Measurements from ENCODE around the gene UBR3.

Gene UBR3, protein sequence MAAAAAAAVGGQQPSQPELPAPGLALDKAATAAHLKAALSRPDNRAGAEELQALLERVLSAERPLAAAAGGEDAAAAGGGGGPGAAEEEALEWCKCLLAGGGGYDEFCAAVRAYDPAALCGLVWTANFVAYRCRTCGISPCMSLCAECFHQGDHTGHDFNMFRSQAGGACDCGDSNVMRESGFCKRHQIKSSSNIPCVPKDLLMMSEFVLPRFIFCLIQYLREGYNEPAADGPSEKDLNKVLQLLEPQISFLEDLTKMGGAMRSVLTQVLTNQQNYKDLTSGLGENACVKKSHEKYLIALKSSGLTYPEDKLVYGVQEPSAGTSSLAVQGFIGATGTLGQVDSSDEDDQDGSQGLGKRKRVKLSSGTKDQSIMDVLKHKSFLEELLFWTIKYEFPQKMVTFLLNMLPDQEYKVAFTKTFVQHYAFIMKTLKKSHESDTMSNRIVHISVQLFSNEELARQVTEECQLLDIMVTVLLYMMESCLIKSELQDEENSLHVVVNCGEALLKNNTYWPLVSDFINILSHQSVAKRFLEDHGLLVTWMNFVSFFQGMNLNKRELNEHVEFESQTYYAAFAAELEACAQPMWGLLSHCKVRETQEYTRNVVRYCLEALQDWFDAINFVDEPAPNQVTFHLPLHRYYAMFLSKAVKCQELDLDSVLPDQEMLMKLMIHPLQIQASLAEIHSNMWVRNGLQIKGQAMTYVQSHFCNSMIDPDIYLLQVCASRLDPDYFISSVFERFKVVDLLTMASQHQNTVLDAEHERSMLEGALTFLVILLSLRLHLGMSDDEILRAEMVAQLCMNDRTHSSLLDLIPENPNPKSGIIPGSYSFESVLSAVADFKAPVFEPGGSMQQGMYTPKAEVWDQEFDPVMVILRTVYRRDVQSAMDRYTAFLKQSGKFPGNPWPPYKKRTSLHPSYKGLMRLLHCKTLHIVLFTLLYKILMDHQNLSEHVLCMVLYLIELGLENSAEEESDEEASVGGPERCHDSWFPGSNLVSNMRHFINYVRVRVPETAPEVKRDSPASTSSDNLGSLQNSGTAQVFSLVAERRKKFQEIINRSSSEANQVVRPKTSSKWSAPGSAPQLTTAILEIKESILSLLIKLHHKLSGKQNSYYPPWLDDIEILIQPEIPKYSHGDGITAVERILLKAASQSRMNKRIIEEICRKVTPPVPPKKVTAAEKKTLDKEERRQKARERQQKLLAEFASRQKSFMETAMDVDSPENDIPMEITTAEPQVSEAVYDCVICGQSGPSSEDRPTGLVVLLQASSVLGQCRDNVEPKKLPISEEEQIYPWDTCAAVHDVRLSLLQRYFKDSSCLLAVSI (N-terminal part only)

DNA sequence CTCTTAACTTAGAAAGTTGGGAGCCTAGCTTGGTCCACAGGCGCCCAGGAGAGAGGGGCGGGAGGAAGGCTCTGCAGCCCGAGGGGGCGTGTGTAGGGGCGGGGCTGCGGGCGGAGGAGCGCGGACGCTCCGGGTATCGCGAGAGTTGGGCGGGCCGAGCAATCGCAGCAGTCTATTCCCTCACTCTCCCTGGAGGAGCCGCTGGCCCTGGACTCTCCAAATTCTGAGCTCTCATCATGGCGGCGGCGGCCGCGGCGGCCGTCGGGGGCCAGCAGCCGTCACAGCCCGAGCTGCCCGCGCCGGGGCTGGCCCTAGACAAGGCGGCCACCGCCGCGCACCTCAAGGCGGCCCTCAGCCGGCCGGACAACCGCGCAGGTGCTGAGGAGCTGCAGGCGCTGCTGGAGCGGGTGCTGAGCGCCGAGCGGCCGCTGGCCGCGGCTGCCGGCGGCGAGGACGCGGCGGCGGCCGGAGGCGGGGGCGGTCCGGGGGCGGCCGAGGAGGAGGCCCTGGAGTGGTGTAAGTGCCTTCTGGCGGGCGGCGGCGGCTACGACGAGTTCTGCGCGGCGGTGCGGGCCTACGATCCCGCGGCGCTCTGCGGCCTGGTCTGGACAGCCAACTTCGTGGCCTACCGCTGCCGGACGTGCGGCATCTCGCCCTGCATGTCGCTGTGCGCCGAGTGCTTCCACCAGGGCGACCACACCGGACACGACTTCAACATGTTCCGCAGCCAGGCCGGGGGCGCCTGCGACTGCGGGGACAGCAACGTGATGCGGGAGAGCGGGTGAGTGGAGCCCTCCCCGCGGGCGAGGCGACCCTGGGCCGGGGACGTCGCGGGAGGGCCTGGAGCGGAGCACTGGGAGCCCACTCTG lies at the start of gene UBR3:
UBR3 (plus strand) TSS at position 183 of the 869 bp plus-strand sequence; CDS start at position 237, 54 bp downstream.
- peak; percentile 98 for DNase-seq (ENCODE audit: low read depth)
- Histone ChIP-seq H3K36me3 (ENCODE audit: control insufficient read depth, insufficient read depth, low read length, severe bottlenecking) (no peaks in the 10 kb centered on the region), H3K4me1 (ENCODE audit: control insufficient read depth, insufficient read depth, low read length) (peaks cover 51% of the 10 kb centered on the region), H3K4me3 (ENCODE audit: low read length) (peak within 1 kb of the TSS; percentile 98), H3K27me3 (replicated peaks; ENCODE audit: control insufficient read depth, insufficient read depth, low read length) (no peaks in the 10 kb centered on the region), H3K9ac (ENCODE audit: low read length) (peak within 1 kb of the TSS; percentile 97), H3K9me3 (ENCODE audit: control insufficient read depth, low read length) (no peaks in the 10 kb centered on the region)

DNA sequence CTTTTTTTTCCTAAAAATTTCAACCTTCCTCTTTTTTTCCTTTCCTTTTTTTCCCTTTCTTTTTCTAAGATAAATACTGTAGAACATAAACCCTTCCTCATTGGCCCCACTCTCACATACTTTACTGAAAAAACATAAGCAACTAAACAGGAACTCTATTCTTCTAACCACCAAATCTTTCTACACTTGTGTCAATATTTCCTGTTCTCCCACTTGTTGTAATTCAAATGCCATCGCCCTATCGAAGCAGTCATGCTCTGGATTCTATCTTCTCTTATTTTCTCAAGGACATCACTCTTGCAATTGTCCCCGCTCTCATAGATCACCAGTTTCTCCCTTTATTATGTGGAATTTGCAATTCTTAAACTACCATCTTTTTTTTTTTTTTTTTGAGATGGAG lies 48.8 kb upstream of the UBR3 start:
- no peaks in the 10 kb centered on the region for H3K36me3 ChIP-seq (ENCODE audit: control insufficient read depth, insufficient read depth, low read length, severe bottlenecking)
- no peak for DNase-seq (ENCODE audit: low read depth)
- H3K9me3 ChIP-seq (ENCODE audit: control insufficient read depth, low read length), result no peaks in the 10 kb centered on the region
- no peak overlapping the region for H3K9ac ChIP-seq (ENCODE audit: low read length)
- H3K4me3 ChIP-seq (ENCODE audit: low read length), result no peak overlapping the region
- no peaks in the 10 kb centered on the region for H3K27me3 ChIP-seq (replicated peaks; ENCODE audit: control insufficient read depth, insufficient read depth, low read length)
- H3K4me1 ChIP-seq (ENCODE audit: control insufficient read depth, insufficient read depth, low read length), result no peaks in the 10 kb centered on the region

DNA sequence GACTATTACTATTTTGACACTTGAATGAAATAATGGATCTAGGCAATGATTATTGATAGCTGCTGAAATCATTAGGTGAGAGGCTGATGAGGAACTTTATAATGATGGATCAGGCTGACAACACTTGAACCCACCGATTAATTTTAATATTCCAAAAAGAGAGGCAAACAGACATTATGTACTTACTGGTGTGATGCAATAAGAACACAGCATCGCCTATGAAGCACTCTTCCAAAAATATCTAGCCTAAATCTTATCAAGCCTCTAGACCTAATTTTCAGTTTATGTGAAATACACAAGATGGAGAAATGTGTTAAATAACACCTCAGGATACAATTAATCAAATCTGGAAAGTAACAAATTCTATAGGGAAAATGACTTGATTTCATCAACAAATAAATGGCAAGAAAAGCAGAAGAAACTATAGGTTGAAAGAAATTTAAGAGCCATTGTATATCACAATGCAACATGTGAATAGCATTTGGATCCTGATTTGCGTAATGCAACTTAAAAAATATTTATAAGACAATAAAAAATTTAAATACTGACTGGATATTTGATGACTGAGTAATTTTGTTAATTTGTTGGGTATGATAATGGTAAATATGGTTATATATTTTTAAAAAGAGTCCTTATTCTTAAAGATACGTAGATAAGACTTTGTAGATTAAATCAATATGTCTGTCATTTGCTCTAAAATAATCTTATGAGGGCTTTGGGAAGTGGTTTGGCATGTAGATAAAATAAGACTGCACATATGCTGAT lies 45.8 kb upstream of the UBR3 start:
- Histone ChIP-seq H3K27me3 (replicated peaks; ENCODE audit: control insufficient read depth, insufficient read depth, low read length) (no peaks in the 10 kb centered on the region), H3K4me3 (ENCODE audit: low read length) (no peak overlapping the region), H3K9me3 (ENCODE audit: control insufficient read depth, low read length) (no peaks in the 10 kb centered on the region), H3K4me1 (ENCODE audit: control insufficient read depth, insufficient read depth, low read length) (no peaks in the 10 kb centered on the region), H3K36me3 (ENCODE audit: control insufficient read depth, insufficient read depth, low read length, severe bottlenecking) (no peaks in the 10 kb centered on the region), H3K9ac (ENCODE audit: low read length) (no peak overlapping the region)
- no peak for DNase-seq (ENCODE audit: low read depth)

DNA sequence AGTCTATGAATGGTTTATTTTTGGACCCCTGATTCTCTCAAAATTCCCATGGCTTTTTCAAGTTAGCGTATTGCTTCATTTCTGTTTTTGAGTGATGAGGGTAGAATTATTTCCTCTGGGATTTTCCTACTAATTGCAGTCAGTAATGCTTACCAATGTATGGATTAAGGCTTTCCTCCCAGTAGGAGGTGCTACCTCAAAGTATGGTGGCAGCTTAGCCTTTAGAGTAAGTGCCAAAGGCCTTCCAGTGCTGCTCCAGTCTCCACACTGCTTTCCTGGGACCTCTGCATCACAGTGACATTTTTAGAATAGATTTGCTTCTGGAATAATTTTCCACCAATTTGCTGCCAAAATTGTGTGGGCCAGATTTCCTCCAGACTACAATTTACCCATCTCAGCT lies 44.7 kb upstream of the UBR3 start:
- H3K4me3 ChIP-seq (ENCODE audit: low read length), result no peak overlapping the region
- H3K9me3 ChIP-seq (ENCODE audit: control insufficient read depth, low read length), result no peaks in the 10 kb centered on the region
- no peaks in the 10 kb centered on the region for H3K36me3 ChIP-seq (ENCODE audit: control insufficient read depth, insufficient read depth, low read length, severe bottlenecking)
- H3K9ac ChIP-seq (ENCODE audit: low read length), result no peak overlapping the region
- no peaks in the 10 kb centered on the region for H3K4me1 ChIP-seq (ENCODE audit: control insufficient read depth, insufficient read depth, low read length)
- H3K27me3 ChIP-seq (replicated peaks; ENCODE audit: control insufficient read depth, insufficient read depth, low read length), result no peaks in the 10 kb centered on the region
- DNase-seq (ENCODE audit: low read depth), result no peak

DNA sequence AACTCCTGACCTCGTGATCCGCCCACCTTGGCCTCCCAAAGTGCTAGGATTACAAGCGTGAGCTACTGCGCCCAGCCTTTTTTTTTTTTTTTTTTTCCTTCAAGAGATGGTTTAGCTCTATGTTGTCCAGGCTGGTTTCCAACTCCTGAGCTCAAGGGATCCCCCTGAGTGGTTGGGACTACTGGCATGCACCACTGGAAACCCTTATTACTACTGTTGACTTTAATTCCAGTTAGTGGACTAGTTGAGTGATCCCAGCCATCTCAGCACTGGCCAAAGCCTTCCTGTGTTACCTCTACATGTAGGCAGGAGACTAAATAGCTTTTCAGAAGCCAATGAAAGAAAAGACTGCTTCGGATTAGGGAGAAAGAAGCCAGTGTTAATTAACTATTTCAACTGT lies 36.7 kb upstream of the UBR3 start:
- no peaks in the 10 kb centered on the region for H3K36me3 ChIP-seq (ENCODE audit: control insufficient read depth, insufficient read depth, low read length, severe bottlenecking)
- no peak overlapping the region for H3K9ac ChIP-seq (ENCODE audit: low read length)
- no peaks in the 10 kb centered on the region for H3K4me1 ChIP-seq (ENCODE audit: control insufficient read depth, insufficient read depth, low read length)
- no peak overlapping the region for H3K4me3 ChIP-seq (ENCODE audit: low read length)
- H3K27me3 ChIP-seq (replicated peaks; ENCODE audit: control insufficient read depth, insufficient read depth, low read length), result no peaks in the 10 kb centered on the region
- no peak for DNase-seq (ENCODE audit: low read depth)
- H3K9me3 ChIP-seq (ENCODE audit: control insufficient read depth, low read length), result no peaks in the 10 kb centered on the region

DNA sequence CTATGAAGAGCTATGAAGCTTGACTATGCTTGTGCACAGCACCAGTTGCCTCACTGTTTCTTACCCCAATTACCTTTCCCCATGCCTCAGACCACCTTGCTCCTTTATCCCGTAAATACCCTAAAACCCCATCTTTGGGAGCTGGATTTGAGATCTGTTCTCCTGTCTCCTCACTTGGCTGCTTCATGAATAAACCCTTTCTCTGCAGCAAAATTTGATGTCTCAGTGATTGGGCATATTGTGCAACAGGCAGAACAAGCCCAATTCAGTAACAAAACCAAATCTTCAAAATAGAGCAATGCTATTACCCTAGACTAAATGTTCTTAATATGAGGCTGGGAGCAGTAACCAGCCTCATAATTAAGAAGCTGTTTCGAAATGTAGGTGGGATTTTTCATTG lies 32.1 kb upstream of the UBR3 start:
- peaks cover 6% of the 10 kb centered on the region for H3K4me1 ChIP-seq (ENCODE audit: control insufficient read depth, insufficient read depth, low read length)
- DNase-seq (ENCODE audit: low read depth), result no peak
- H3K4me3 ChIP-seq (ENCODE audit: low read length), result no peak overlapping the region
- H3K27me3 ChIP-seq (replicated peaks; ENCODE audit: control insufficient read depth, insufficient read depth, low read length), result no peaks in the 10 kb centered on the region
- no peaks in the 10 kb centered on the region for H3K36me3 ChIP-seq (ENCODE audit: control insufficient read depth, insufficient read depth, low read length, severe bottlenecking)
- no peaks in the 10 kb centered on the region for H3K9me3 ChIP-seq (ENCODE audit: control insufficient read depth, low read length)
- H3K9ac ChIP-seq (ENCODE audit: low read length), result no peak overlapping the region

DNA sequence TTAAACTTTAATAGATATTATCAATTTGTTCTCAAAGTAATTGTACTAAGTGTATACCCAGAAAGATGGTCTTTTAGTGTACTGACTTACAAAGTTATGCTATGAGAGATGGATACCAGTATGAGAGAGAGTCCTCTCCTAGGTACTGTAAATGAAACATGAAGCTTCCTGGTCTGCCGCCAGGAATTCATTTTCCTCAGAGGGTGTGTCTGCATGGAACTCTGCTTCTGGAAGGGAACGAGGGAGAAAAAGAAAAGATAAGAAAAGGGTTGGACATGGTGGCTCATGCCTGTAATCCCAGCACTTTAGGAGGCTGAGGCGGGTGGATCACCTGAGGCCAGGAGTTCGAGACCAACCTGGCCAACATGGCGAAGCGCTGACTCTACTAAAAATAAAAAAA lies 30.8 kb upstream of the UBR3 start:
- H3K4me1 ChIP-seq (ENCODE audit: control insufficient read depth, insufficient read depth, low read length), result peaks cover 9% of the 10 kb centered on the region
- H3K4me3 ChIP-seq (ENCODE audit: low read length), result no peak overlapping the region
- no peak for DNase-seq (ENCODE audit: low read depth)
- H3K9ac ChIP-seq (ENCODE audit: low read length), result no peak overlapping the region
- no peaks in the 10 kb centered on the region for H3K9me3 ChIP-seq (ENCODE audit: control insufficient read depth, low read length)
- H3K36me3 ChIP-seq (ENCODE audit: control insufficient read depth, insufficient read depth, low read length, severe bottlenecking), result peaks cover 8% of the 10 kb centered on the region
- no peaks in the 10 kb centered on the region for H3K27me3 ChIP-seq (replicated peaks; ENCODE audit: control insufficient read depth, insufficient read depth, low read length)

DNA sequence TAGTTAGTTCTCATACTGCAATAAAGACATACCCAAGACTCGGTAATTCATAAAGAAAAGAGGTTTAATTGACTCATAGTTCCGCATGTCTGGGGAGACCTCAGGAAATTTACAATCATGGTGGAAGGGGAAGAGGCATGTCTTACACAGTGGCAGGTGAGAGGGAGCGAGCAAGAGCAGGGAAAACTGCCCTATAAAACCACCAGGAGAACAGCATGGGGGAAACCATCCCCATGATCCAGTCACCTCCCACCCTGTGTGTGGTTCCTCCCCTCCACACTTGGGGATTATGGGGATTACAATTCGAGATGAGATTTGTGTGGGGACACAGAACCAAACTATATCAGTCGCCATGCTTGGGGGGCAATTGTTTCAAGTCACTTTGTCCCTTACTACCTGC lies 29.7 kb upstream of the UBR3 start:
- H3K4me1 ChIP-seq (ENCODE audit: control insufficient read depth, insufficient read depth, low read length), result peaks cover 9% of the 10 kb centered on the region
- no peaks in the 10 kb centered on the region for H3K27me3 ChIP-seq (replicated peaks; ENCODE audit: control insufficient read depth, insufficient read depth, low read length)
- no peak for DNase-seq (ENCODE audit: low read depth)
- H3K4me3 ChIP-seq (ENCODE audit: low read length), result no peak overlapping the region
- no peaks in the 10 kb centered on the region for H3K9me3 ChIP-seq (ENCODE audit: control insufficient read depth, low read length)
- H3K9ac ChIP-seq (ENCODE audit: low read length), result no peak overlapping the region
- H3K36me3 ChIP-seq (ENCODE audit: control insufficient read depth, insufficient read depth, low read length, severe bottlenecking), result peaks cover 19% of the 10 kb centered on the region

DNA sequence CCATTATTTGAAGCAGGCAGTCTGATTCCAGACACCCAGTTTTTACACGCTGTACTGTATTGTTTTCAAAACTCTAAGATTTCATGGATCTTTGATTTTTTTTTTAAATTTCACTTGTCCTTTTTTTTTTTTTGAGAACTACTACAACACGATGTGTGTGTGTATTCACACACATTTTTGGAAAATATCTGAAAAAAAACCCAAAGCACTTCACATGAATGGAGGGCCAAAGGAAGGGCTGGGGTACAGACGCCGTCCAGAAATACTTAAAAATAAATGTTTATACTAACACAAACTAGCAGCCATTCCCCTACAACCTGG lies 28.9 kb upstream of the UBR3 start:
- Histone ChIP-seq H3K4me1 (ENCODE audit: control insufficient read depth, insufficient read depth, low read length) (peaks cover 9% of the 10 kb centered on the region), H3K9ac (ENCODE audit: low read length) (peak overlapping the region; percentile 98), H3K27me3 (replicated peaks; ENCODE audit: control insufficient read depth, insufficient read depth, low read length) (no peaks in the 10 kb centered on the region), H3K4me3 (ENCODE audit: low read length) (peak overlapping the region; percentile 92), H3K36me3 (ENCODE audit: control insufficient read depth, insufficient read depth, low read length, severe bottlenecking) (peaks cover 27% of the 10 kb centered on the region), H3K9me3 (ENCODE audit: control insufficient read depth, low read length) (no peaks in the 10 kb centered on the region)
- peak; percentile 23 for DNase-seq (ENCODE audit: low read depth)

Data from adipocyte (in vitro differentiated cells).